ENCODE results near the gene SLC34A2.

The SLC34A2 gene

GRCh38 chr4:25672756-25673155 lies 17.1 kb downstream of the SLC34A2 start:
- DNase-seq (ENCODE audit: low read depth): no peak
- no peak overlapping the region for H3K4me3 ChIP-seq (ENCODE audit: control insufficient read depth, low read depth, low read length)
- TF ChIP-seq CTCF (conservative IDR thresholded peaks at IDR 0.05; ENCODE audit: control insufficient read depth, insufficient read depth, low read depth, low read length): no peak

- H3K4me3 ChIP-seq (ENCODE audit: control insufficient read depth, low read depth, low read length): no peak overlapping the region
- no peak for TF ChIP-seq CTCF (conservative IDR thresholded peaks at IDR 0.05; ENCODE audit: control insufficient read depth, insufficient read depth, low read depth, low read length)
- DNase-seq (ENCODE audit: low read depth): no peak
These were observed 18.7 kb downstream of the SLC34A2 start for GRCh38 chr4:25674386-25674785.

- no peak for TF ChIP-seq CTCF (conservative IDR thresholded peaks at IDR 0.05; ENCODE audit: control insufficient read depth, insufficient read depth, low read depth, low read length)
- DNase-seq (ENCODE audit: low read depth): no peak
- H3K4me3 ChIP-seq (ENCODE audit: control insufficient read depth, low read depth, low read length): no peak overlapping the region
These were observed 20.6 kb downstream of the SLC34A2 start for GRCh38 chr4:25676221-25676620.

GRCh38 chr4:25677157-25677556 lies 21.5 kb downstream of the SLC34A2 start:
- DNase-seq (ENCODE audit: low read depth): no peak
- TF ChIP-seq CTCF (conservative IDR thresholded peaks at IDR 0.05; ENCODE audit: control insufficient read depth, insufficient read depth, low read depth, low read length): no peak
- no peak overlapping the region for H3K4me3 ChIP-seq (ENCODE audit: control insufficient read depth, low read depth, low read length)

GRCh38 chr4:25677943-25678342 lies 22.3 kb downstream of the SLC34A2 start:
- TF ChIP-seq CTCF (conservative IDR thresholded peaks at IDR 0.05; ENCODE audit: control insufficient read depth, insufficient read depth, low read depth, low read length): no peak
- no peak overlapping the region for H3K4me3 ChIP-seq (ENCODE audit: control insufficient read depth, low read depth, low read length)
- DNase-seq (ENCODE audit: low read depth): no peak

GRCh38 chr4:25687773-25688172 lies 32.1 kb downstream of the SLC34A2 start:
- no peak overlapping the region for H3K4me3 ChIP-seq (ENCODE audit: control insufficient read depth, low read depth, low read length)
- TF ChIP-seq CTCF (conservative IDR thresholded peaks at IDR 0.05; ENCODE audit: control insufficient read depth, insufficient read depth, low read depth, low read length): no peak

GRCh38 chr4:25694466-25694865 lies 38.8 kb downstream of the SLC34A2 start:
- DNase-seq (ENCODE audit: low read depth): peak; percentile 10
- no peak overlapping the region for H3K4me3 ChIP-seq (ENCODE audit: control insufficient read depth, low read depth, low read length)
- no peak for TF ChIP-seq CTCF (conservative IDR thresholded peaks at IDR 0.05; ENCODE audit: control insufficient read depth, insufficient read depth, low read depth, low read length)

More at GRCh38 chr4:25687773-25688172, 32.1 kb downstream of the SLC34A2 start:
- DNase-seq (ENCODE audit: low read depth): no peak

Data from fibroblast of mammary gland (primary cell).